Breast epithelium (tissue), 3 donors: ENCODE measurements around the gene CPOX.
"Not testable (repeated sequence)": the region's sequence is repeated elsewhere in the genome, so short reads cannot be mapped to it uniquely, and the experiment has no call there.

ENCODE experiments used
- CTCF ChIP-seq, 3 donors: fragments of 450-650 bp; IDR thresholded peaks; one replicate each; pipeline ENCODE4 v1.5.1; 2016 to 2017; ENCODE audit warnings: antibody characterized with exemption in 3 of 3, mild to moderate bottlenecking in 3 of 3, moderate library complexity in 3 of 3
- POLR2A ChIP-seq: fragments of 450-650 bp; IDR thresholded peaks from one replicate; pipeline ENCODE4 v1.6.1; 2016; ENCODE audit warnings: antibody characterized with exemption, mild to moderate bottlenecking, moderate library complexity

DNA sequence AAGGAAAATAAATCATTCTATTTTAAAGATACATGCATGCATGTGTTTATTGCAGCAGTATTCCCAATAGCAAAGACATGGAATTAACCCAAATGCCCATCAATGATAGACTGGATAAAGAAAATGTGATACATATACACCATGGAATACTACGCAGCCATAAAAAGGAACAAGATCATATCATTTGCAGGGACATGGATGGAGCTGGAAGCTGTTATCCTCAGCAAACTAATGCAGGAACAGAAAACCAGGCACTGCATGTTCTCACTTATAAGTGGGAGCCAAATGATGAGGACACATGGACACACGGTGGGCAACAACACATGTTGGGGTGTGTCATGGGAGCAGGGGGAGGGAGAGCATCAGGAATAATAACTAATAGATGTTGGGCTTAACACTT is 33.6 kb downstream of the CPOX start:
- TF ChIP-seq CTCF (IDR thresholded peaks at IDR 0.05); POLR2A: not testable (repeated sequence)
